Activated effector memory CD4-positive, alpha-beta T cell treated with anti-CD3 and anti-CD28 coated beads, Interleukin-2, amount 50 U/mL, for 16 hours (primary cell): ENCODE results near the gene RUNX3.
A peak's percentile ranks its signal among the peaks of the same experiment; 100 is the strongest.
"Not testable (repeated sequence)": the region's sequence is repeated elsewhere in the genome, so short reads cannot be mapped to it uniquely, and the experiment has no call there.

ENCODE experiments used
- DNase-seq: peaks from one replicate; pipeline ENCODE4 v3.0.0-alpha.2; 2020

The RUNX3 gene

GRCh38 chr1:24899581-24900485 lies 30.2 kb downstream of the RUNX3 start:
- peak; percentile 42 for DNase-seq

- DNase-seq = peak; percentile 61
Observed at GRCh38 chr1:24898909-24899439, 31.1 kb downstream of the RUNX3 start.

GRCh38 chr1:24898152-24898908 lies 31.7 kb downstream of the RUNX3 start:
- peak; percentile 81 for DNase-seq

GRCh38 chr1:24897263-24898151 lies 32.6 kb downstream of the RUNX3 start:
- peak; percentile 63 for DNase-seq

- peak; percentile 63 for DNase-seq
Observed at GRCh38 chr1:24896596-24897262, 33.3 kb downstream of the RUNX3 start.

- DNase-seq = no peak
Observed at GRCh38 chr1:24896176-24896575, 33.9 kb downstream of the RUNX3 start.

- DNase-seq = no peak
Observed at GRCh38 chr1:24895511-24895910, 34.6 kb downstream of the RUNX3 start.

GRCh38 chr1:24894002-24894401 lies 36.1 kb downstream of the RUNX3 start:
- DNase-seq = peak; percentile 49

GRCh38 chr1:24893431-24893830 lies 36.6 kb downstream of the RUNX3 start:
- peak; percentile 56 for DNase-seq

- DNase-seq = no peak
Observed at GRCh38 chr1:24892188-24893153, 37.6 kb downstream of the RUNX3 start.

GRCh38 chr1:24891367-24891766 lies 38.7 kb downstream of the RUNX3 start:
- DNase-seq = not testable (repeated sequence)

- no peak for DNase-seq
Observed at GRCh38 chr1:24890887-24891286, 39.2 kb downstream of the RUNX3 start.

- no peak for DNase-seq
Observed at GRCh38 chr1:24888971-24889676, 41.0 kb downstream of the RUNX3 start.

- DNase-seq = peak; percentile 50
Observed at GRCh38 chr1:24888061-24888970, 41.8 kb downstream of the RUNX3 start.

- DNase-seq = peak; percentile 31
Observed at GRCh38 chr1:24886241-24886640, 43.8 kb downstream of the RUNX3 start.

GRCh38 chr1:24884751-24885150 lies 45.3 kb downstream of the RUNX3 start:
- DNase-seq = no peak

- DNase-seq = no peak
Observed at GRCh38 chr1:24881034-24881433, 49.0 kb downstream of the RUNX3 start.

GRCh38 chr1:24878775-24879742 lies 51.0 kb downstream of the RUNX3 start:
- DNase-seq = peak; percentile 36
